ENCODE measurements around the gene PLCB2.

PLCB2 gene

GRCh38 chr15:40344217-40344616, 36.5 kb upstream of the PLCB2 start:
- no peak for TF ChIP-seq TAF1 (IDR thresholded peaks at IDR 0.05; ENCODE audit: low read depth)
- TF ChIP-seq ZBTB7A (IDR thresholded peaks at IDR 0.05; ENCODE audit: low read depth): no peak
- TF ChIP-seq TCF12 (IDR thresholded peaks at IDR 0.05; ENCODE audit: low read depth): no peak
- no peak for TF ChIP-seq YY1 (IDR thresholded peaks at IDR 0.05; ENCODE audit: low read depth)
- TF ChIP-seq RAD21 (IDR thresholded peaks at IDR 0.05; ENCODE audit: low read depth): no peak
- TF ChIP-seq EGR1 (IDR thresholded peaks at IDR 0.05): no peak
- TF ChIP-seq USF1 (IDR thresholded peaks at IDR 0.05): no peak
- no peak for TF ChIP-seq CREB1 (IDR thresholded peaks at IDR 0.05; ENCODE audit: low read depth)
- no peak for TF ChIP-seq NFIC (IDR thresholded peaks at IDR 0.05)
- no peak for TF ChIP-seq FOXM1 (IDR thresholded peaks at IDR 0.05; ENCODE audit: borderline replicate concordance, low read depth)
- TF ChIP-seq CEBPB (IDR thresholded peaks at IDR 0.05): no peak
- TF ChIP-seq, protein P1, sequence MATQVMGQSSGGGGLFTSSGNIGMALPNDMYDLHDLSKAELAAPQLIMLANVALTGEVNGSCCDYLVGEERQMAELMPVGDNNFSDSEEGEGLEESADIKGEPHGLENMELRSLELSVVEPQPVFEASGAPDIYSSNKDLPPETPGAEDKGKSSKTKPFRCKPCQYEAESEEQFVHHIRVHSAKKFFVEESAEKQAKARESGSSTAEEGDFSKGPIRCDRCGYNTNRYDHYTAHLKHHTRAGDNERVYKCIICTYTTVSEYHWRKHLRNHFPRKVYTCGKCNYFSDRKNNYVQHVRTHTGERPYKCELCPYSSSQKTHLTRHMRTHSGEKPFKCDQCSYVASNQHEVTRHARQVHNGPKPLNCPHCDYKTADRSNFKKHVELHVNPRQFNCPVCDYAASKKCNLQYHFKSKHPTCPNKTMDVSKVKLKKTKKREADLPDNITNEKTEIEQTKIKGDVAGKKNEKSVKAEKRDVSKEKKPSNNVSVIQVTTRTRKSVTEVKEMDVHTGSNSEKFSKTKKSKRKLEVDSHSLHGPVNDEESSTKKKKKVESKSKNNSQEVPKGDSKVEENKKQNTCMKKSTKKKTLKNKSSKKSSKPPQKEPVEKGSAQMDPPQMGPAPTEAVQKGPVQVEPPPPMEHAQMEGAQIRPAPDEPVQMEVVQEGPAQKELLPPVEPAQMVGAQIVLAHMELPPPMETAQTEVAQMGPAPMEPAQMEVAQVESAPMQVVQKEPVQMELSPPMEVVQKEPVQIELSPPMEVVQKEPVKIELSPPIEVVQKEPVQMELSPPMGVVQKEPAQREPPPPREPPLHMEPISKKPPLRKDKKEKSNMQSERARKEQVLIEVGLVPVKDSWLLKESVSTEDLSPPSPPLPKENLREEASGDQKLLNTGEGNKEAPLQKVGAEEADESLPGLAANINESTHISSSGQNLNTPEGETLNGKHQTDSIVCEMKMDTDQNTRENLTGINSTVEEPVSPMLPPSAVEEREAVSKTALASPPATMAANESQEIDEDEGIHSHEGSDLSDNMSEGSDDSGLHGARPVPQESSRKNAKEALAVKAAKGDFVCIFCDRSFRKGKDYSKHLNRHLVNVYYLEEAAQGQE (IDR thresholded peaks at IDR 0.05; ENCODE audit: low read depth): no peak
- TF ChIP-seq EP300 (IDR thresholded peaks at IDR 0.05; ENCODE audit: borderline replicate concordance): no peak
- TF ChIP-seq TEAD4 (IDR thresholded peaks at IDR 0.05): no peak
- TF ChIP-seq MAX (IDR thresholded peaks at IDR 0.05): no peak

GRCh38 chr15:40343512-40343911, 35.8 kb upstream of the PLCB2 start:
- TF ChIP-seq FOXM1 (IDR thresholded peaks at IDR 0.05; ENCODE audit: borderline replicate concordance, low read depth) (no peak), EGR1 (IDR thresholded peaks at IDR 0.05) (no peak), TCF12 (IDR thresholded peaks at IDR 0.05; ENCODE audit: low read depth) (no peak), RAD21 (IDR thresholded peaks at IDR 0.05; ENCODE audit: low read depth) (no peak), YY1 (IDR thresholded peaks at IDR 0.05; ENCODE audit: low read depth) (no peak)

DNA sequence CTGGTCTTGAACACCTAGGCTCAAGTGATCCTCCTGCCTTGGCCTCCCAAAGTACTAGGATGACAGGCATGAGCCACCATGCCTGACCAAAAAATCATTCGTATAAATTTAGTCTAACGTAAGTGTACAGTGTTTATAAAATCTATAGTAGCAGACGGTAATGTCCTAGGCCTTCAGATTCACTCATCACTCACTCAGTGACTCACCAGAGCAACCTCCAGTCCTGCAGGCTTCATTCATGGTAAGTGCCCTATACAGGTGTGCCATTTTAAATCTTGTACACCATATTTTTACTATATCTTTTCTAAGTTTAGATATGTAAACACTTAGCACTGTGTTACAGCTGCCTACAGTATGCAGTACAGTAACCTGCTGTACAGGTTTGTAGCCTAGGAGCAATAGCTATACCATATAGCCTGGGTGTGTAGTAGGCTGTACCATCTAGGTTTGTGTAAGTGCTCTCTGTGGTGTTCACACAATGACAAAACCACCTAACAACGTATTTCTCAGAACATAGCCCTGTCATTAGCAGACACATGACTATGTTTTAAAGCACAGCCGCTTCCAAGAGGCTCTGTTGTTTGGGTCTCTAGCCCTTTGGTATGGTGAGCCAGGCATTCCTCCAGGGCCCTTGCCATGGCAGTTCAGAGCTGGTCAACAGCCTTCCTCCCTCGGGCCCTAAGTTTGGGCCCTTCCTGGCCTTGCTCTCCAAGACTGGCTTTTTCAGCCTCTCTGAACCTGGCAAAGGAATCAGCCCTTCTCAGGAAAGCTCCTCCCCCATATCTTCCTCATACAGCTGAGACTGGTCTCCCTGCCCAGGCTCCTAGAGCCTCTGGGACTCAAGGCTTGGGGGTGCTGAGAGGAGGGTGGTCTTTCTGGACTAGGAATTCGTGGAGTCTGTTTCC, 34.9 kb upstream of the PLCB2 start:
- no peak for TF ChIP-seq CREB1 (IDR thresholded peaks at IDR 0.05; ENCODE audit: low read depth)
- no peak for TF ChIP-seq MAX (IDR thresholded peaks at IDR 0.05)
- TF ChIP-seq TEAD4 (IDR thresholded peaks at IDR 0.05): no peak
- no peak for TF ChIP-seq TCF12 (IDR thresholded peaks at IDR 0.05; ENCODE audit: low read depth)
- no peak for TF ChIP-seq EGR1 (IDR thresholded peaks at IDR 0.05)

- TF ChIP-seq, protein P1 (IDR thresholded peaks at IDR 0.05; ENCODE audit: low read depth): no peak
- TF ChIP-seq NFIC (IDR thresholded peaks at IDR 0.05): peak; percentile 95
- 0 out of 2 replicates have a peak, but pooled peaks have one; percentile 18 for TF ChIP-seq YY1 (IDR thresholded peaks at IDR 0.05; ENCODE audit: low read depth)
- TF ChIP-seq MAX (IDR thresholded peaks at IDR 0.05): peak; percentile 85
- peak; percentile 65 for TF ChIP-seq EP300 (IDR thresholded peaks at IDR 0.05; ENCODE audit: borderline replicate concordance)
- 0 out of 2 replicates have a peak, but pooled peaks have one; percentile 20 for TF ChIP-seq USF1 (IDR thresholded peaks at IDR 0.05)
- peak; percentile 55; the same call in 1 of the 2 replicates for TF ChIP-seq TCF12 (IDR thresholded peaks at IDR 0.05; ENCODE audit: low read depth)
- no peak for TF ChIP-seq ZBTB7A (IDR thresholded peaks at IDR 0.05; ENCODE audit: low read depth)
- TF ChIP-seq CEBPB (IDR thresholded peaks at IDR 0.05): peak; percentile 87
- no peak for TF ChIP-seq TEAD4 (IDR thresholded peaks at IDR 0.05)
- no peak for TF ChIP-seq CREB1 (IDR thresholded peaks at IDR 0.05; ENCODE audit: low read depth)
- no peak for TF ChIP-seq EGR1 (IDR thresholded peaks at IDR 0.05)
- peak; percentile 10; the same call in 1 of the 2 replicates for TF ChIP-seq RAD21 (IDR thresholded peaks at IDR 0.05; ENCODE audit: low read depth)
- TF ChIP-seq TAF1 (IDR thresholded peaks at IDR 0.05; ENCODE audit: low read depth): peak; percentile 30; the same call in 1 of the 2 replicates
- no peak for TF ChIP-seq FOXM1 (IDR thresholded peaks at IDR 0.05; ENCODE audit: borderline replicate concordance, low read depth)
Observed at GRCh38 chr15:40340740-40341400, 33.1 kb upstream of the PLCB2 start, which contains the start of gene CCDC9B. Gene CCDC9B, minus strand, starts transcription at chr15:40340939. Its CDS starts 120 bp downstream, at chr15:40340819.
